COR-L47 (cell line): ENCODE results near the gene DSG2.

ENCODE experiments used
- DNase-seq: peaks from one replicate; lab custom pipeline; 2025; lab: John Stamatoyannopoulos, UW

The DSG2 gene

GRCh38 chr18:31555971-31556747 lies 58.2 kb downstream of the DSG2 start:
- DNase-seq: peak; percentile 55

DNA sequence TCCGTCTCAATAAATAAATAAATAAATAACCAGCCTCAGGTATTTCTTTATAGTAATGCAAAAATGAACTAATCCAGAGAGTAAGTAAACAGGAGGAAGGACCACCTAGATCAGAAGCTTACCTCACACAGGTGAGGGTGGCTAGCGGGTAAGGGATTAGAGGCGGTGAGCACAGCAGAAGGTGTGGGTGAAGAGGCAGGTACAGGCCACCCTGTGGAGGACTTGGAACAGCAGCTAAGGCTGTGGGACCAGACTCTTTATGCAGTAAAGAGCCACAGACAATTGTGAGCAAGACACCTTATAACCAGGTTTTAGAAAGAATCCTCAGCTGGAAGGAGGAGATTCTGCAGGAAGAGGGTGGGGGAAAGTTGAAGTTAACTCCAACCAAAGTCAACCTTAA lies 59.5 kb downstream of the DSG2 start:
- no peak for DNase-seq

- DNase-seq: no peak
Measured at GRCh38 chr18:31558567-31558966, 60.6 kb downstream of the DSG2 start.

DNA sequence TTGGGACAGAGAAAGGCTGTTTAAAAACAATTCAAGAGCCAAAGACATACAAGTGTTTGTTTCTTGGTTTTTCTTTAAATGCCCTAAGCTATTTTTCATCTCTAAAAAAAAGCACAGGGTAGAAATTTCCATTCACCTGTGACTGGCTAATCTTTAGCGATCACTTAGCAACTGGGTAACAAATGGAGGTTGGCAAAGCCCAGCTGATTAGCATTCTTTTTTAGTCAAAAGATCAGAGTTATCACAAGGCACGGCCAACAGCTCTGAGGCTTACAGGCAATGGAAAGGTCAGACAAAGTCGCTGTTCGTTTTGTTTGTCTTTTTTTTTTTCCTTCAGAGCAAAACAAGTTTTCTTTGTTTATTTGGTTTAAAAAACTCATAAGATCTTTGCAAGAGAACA lies 64.7 kb downstream of the DSG2 start:
- DNase-seq: no peak

DNA sequence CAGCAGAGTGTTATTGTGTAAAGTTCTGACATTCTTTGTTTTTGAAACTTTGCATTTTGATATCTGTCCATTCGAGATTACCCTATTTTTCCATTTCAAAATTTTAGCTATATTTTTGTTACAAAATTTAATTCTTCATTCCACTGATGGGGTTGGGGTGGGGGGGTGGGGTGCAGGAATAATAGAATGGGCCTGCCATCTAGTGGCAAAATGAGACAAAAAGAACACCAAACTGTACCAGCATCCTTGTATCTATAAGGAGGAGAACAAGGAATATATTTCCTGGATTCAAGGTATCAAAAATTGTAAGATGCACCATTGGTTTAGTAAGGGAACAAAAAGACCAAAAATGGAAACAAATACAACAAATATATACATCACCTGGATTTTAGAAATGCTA lies 65.8 kb downstream of the DSG2 start:
- no peak for DNase-seq

DNA sequence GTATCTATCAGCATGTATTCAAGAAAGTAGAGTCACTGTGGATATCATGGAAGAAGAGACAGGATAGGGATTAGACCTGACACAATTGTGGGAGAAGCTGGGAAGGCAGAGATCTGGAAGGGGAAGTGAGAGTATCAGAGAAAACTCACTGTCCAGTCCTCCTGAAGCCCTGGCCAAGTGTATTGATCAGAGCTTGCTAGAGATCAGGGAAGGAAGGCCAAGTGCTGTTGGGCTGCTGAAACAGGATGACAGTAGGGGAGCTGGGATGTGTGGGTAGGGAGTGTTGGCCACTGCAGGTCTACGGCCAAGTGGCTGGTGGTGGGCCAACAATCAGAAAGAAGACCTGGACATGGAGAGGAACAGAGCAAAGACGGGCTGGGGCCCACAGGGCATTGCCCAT lies 67.4 kb downstream of the DSG2 start:
- no peak for DNase-seq

- no peak for DNase-seq
Measured at GRCh38 chr18:31565782-31566512, 68.0 kb downstream of the DSG2 start.

DNA sequence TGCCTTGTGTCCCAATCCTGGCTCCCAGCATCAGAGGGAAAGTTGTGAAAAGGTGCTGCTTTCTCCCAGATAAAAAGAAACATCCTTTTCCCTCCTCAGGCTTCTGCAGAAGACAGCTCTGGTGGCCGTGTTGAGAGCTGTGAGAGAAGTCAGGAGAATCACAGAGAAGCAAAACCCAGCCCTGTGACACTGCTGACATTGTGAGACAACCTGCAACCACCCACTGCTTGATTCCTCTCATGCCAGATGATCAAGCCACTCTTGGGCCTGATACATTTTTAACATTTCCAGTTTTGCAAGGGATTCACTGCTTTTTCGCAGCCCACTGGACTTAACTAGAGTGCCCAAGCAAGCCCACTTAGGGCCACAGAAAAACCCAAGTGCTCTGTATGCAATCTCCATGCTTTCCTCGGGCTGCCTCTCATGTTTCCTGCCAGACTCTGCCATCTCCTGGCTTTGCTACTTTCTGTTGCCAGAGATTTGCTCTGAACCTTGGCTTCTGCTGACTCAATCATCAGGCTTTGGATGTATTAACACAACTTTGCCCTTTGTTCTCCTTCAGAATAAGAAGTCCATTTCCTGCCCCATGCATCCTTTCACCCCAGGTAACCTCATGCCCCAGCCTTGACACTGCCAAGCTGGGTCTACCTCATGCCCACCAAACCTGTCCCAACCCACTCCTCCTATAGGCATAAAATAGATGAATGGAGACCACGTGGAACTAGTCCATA lies 68.8 kb downstream of the DSG2 start:
- DNase-seq: no peak

DNA sequence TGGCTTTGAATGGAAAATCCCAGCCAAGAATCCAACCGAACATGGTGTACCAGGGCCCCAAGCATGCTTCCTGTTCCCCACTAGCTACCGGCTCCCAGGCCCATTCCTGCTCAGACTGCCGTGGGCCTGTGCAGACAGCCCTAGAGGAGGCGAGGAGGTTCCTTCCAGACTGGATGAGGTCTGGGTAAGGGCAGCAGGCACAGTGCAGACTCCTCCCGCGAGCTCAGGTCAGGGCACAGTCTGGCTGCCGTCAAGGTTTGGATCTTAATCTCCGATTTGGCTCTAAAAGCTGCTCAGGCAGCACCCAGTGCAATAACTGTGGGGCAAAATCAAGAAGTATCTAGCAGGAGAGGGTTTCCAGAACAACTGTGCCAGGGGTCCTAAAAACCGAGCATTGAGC lies 74.4 kb downstream of the DSG2 start:
- DNase-seq: no peak

- DNase-seq: no peak
Measured at GRCh38 chr18:31573051-31573450, 75.1 kb downstream of the DSG2 start.

GRCh38 chr18:31574359-31574758 lies 76.4 kb downstream of the DSG2 start:
- DNase-seq: no peak

DNA sequence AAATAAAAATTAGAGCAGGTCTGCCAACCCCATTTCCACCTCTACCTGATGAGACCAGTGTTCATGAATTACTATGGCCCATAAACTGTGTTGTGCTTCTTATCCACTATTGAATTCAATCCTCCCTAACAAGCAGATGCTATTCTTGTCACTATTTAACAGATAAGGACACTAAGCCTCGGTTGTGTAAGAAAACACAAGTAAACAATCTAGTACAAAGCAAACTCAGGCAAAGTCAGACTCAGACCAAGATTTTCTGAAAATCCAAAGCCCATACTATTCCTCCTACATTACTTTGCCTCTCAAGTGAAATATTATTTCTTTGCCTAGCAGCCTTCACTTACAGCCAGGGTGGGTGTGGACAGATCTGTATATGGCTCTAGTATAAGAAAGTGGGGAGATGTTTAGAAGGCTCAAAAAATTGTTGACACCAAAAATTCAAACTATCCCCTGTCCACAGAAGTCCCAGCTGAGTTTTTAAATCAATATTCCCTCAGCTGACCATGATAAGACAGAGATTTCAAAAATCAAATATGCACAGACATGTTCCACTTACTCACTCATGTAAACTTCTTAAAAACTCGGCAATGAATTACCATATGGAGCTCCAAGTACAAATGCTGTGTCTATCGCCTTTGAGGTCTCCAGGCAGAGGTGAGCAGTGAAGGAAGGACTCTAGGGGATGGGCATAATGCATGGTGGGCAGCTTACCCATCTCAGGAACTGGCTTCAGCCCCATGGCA lies 77.7 kb downstream of the DSG2 start:
- DNase-seq: no peak

DNA sequence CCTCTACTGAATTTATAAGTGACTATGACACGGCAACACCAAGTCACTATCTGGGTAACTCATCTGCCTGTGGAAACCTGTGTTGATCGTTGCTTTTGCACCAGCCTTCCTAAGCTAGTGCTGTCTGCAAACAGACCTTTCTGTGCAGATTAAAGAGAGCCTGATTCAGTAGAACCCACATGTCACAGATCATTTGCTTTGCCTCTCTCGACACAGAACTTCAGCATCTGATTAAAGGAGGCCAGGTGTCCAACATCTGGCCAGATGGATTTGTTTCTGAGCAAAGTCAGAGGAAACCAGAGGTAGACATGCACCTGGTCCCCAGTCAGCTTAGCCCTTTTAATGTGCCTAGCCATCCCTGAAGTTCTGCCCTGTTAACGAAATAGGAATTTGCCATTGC lies 78.7 kb downstream of the DSG2 start:
- no peak for DNase-seq

DNA sequence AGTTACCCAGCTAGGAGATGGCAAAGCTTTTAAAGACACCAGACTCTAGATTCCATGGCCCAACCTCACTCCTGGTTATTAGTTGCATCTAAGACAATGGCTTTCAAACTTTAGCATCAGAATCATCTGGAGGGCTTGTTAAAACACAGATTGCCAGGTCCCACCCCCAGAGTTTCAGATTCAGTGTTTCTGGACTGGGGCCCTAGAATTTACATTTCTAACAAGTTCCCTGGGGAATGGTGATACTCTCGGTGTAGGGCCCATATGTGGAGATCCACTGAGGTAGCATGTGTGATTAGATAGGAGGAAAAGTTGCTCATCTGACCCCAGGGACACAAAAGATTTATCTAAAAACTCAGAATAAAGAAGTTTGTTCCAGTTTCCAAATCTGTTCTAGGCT lies 79.2 kb downstream of the DSG2 start:
- no peak for DNase-seq

- DNase-seq: no peak
Measured at GRCh38 chr18:31578126-31578525, 80.1 kb downstream of the DSG2 start.

- no peak for DNase-seq
Measured at GRCh38 chr18:31579375-31579774, 81.4 kb downstream of the DSG2 start.

DNA sequence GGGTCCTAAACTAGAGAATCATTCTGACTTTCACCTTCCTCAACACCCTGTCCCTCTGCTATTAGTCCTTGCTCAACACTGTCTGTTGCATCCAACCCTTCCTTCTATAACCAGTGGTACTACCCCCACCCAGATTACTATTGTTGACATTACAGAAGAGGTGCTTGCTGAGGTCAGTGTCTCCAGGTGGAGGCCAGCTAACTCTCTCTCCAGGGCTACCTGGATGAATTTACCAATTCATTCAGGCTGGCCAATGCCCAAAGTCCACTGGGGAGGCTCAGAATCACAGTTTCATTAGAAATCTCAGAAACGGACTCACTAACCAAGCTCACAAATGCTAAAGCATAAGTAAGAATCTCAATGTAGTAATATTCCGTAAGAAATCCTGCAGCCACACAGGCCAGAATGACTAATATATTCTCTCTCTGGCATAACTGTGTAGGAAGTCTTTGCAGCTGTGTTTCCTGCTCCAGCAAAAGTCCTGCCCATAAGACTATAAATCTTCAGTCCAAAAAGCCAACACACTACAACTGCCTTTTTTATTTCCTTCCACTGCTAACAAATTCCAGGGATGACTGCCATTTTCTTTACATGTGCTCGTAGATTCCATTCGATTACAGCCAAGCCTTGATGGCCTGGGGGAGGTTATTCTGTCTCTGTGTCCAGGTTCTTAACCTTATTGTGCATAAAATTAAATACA lies 83.7 kb downstream of the DSG2 start:
- no peak for DNase-seq

DNA sequence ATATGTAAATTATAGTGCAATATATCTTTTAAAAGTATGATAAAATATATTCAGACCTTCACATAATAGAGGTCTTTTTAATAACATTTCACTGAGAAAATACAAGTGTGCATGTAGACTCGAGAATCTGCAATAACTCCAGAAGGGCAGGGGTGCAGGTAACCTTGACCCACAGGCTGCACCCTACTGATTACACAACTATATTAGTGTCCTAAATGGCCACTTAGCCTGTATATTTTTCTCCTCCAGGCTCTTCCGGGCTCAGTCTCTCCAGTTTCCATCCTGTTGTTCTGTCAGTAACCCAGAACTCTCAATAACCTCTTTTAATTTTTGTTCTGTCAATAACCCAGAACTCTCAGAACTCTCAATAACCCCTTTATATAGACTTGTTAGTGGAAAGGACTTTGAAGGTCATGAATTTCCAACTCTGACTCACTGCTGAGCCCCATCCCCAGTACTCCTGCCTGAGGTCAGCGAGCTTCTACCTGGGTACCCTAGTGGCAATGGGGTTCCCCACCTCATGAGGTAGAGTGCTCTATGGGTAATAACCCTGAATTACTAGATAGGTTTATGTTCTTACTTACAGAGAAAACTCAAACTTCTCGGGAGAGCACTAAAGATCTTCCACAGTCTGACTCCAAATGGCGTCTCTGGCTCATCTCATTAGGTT lies 85.3 kb downstream of the DSG2 start:
- no peak for DNase-seq

- DNase-seq: no peak
Measured at GRCh38 chr18:31585991-31586390, 88.0 kb downstream of the DSG2 start.

DNA sequence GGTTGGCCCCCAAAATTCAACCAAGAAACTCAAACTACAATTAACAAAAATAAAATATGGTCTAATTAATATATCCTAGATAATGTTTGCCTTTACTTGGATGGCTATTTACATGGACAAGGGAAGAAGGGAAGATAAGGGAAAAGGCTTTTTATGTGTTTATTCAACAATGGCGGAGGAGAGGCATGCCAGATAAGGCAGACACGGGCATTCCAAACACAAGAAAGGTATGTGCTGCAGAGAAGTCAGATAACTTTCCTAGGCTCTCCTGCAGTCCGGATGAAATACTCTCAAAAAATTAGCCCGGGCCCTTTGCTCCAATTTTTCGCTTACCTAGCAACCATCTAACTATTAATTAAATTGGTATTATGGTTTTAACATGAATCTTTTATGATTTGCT lies 88.6 kb downstream of the DSG2 start:
- no peak for DNase-seq

- no peak for DNase-seq
Measured at GRCh38 chr18:31587529-31587928, 89.6 kb downstream of the DSG2 start.
